Endometrial microvascular endothelial cells (primary cell): ENCODE data around the gene COLEC12. TPM values are rescaled to one million over a fixed set of nuclear protein-coding genes. Genes with fewer than 3 reads are reported as not detected.

Experiments
- in situ Hi-C: cut with HindIII; loops from 2 replicates; pipeline ENCODE4 v1.10.0; 2017; ENCODE audit warnings: low sequenced_read_pairs, low pct_unique_long_range_greater_than_20kb; ENCODE audit errors: inconsistent ontology term
- total RNA-seq: library from RNA; depleted of rRNA; stranded (reverse); fragments of >200 nt; gene quantifications from one replicate; pipeline ENCODE4 v1.2.3, GENCODE V29; 2015; ENCODE audit errors: inconsistent ontology term

Gene COLEC12
- total RNA-seq, 1 donor from 2014 or later: not detected

DNA sequence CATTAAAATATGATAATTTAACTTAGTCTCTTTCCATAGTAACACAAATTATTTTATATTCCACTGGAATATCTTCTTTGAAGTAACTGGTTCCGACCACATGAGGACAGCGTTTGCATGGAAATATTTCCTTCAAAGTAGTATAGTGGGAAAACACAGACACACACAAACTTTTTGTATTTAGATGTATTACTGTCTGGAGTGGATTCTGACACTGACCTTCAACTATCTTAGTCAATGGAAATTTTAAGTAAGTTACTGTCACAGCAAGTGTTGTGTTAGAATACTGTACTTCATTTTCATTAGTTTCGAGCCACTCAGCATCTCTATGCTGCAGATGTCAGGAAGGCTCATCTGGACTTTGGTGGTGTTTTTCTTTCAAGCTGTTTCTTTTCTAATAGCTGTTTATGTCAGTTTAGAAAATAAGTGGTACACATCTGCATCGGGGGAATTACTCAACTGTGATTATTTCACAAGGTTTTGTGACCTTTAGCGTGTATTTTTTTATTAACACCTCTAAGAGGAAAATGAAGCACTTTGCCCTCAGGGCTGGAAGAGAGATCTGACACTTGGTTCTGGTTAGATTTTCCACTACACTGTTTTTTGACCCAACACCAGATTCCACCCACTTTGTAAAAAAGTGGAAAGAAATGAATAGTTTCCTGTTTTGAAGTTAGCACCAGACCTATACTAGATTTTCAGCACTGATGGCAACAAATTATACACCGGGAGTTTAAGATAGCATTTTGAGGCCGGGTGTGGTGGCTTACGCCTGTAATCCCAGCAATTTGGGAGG is 213.8 kb downstream of the COLEC12 start:
- in situ Hi-C loops: no loop called here

DNA sequence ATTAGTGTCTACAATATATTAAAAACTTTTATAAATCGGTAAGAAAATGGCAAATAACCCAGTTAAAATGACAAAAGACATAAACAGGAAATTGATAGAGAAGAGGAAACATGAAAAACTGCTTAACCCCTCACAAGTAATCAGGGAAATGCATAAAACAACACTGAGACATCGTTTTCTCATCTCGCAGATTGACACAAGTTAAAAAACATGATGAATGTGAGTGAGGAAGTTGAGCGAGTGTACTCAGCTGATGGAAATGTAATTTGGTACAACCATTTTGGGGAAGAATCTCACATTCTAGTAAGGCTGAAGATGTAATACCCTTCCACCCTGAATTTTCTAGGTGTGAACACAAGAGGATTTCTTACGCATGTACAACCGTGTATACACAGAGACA is 214.7 kb downstream of the COLEC12 start:
- in situ Hi-C loops: no loop called here

DNA sequence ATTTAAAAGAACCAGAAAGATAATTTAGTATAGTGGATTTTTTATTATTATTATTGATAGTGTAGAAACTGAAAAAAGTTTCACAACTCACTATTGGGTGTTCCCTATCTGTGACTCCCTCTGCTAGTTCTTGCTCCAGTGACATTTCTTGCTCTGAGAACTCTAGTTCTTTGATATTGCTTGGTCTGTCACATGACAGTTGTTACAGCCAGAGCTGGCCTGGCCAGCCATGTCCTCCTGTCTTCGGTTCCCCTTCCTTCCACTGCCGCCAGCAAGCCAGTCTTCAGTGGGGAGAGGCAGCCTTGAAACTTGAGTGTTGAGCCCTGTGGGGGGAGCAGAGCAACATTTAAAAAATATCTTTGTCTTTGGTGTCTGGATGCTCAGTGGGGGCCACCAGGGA is 225.0 kb downstream of the COLEC12 start:
- in situ Hi-C loops: no loop called here

DNA sequence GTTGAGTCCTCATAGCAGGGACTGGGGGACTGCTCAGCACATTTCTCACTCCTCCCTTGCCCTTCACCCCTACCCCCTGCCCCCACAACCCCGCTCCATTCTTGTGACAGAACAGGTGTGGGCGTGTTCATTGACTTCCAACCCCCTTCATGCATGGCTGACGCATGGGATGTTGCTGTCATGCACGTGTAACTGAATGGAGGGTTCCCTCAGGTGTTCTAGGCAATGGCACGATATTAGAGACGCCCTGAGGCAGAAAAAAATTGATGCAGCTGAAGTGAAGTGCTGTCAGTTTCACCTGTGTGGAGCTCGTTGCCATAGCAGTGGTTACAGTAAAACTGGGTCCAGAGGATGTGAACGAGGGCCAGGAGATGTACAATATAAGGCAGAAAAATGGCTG is 226.2 kb downstream of the COLEC12 start:
- in situ Hi-C loops: no loop called here

DNA sequence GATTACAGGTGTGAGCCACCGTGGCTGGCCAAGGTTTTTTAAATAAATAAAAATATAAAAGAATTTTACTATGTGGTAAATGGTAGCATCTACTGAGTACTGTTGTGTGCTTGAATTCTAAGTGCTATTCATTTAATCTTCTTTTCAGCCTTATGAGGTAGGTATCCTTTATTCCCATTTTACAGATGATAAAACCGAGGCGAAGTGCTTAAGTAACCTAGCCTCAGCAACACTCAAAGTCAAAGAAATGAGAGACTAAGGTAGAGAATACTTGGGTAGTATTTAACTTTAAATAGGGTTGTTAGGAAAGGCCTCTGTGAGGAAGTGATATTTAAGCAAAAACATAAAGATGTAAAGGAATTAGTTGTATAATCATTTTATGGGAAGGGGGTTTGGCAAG is 227.0 kb downstream of the COLEC12 start:
- in situ Hi-C loops: no loop called here

DNA sequence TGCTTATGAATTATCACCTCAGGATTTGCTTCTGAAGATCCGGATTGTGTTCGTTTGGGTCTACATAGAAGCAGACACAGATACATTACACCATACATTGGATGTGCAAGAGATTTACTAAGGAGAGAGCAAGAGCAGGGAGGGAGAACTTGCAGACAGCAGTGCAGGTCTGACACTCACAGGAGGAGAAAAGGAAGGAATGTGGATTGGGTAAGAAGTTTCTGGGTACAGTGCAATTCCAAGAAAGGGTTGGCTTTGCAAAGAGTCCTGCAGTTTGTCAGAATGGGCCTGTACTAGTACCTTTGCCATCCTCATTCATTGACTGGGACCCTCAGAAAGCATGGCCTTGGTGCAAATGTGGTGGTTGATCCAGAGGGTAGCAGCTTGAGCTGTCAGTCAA is 227.9 kb downstream of the COLEC12 start:
- in situ Hi-C loops: no loop called here

DNA sequence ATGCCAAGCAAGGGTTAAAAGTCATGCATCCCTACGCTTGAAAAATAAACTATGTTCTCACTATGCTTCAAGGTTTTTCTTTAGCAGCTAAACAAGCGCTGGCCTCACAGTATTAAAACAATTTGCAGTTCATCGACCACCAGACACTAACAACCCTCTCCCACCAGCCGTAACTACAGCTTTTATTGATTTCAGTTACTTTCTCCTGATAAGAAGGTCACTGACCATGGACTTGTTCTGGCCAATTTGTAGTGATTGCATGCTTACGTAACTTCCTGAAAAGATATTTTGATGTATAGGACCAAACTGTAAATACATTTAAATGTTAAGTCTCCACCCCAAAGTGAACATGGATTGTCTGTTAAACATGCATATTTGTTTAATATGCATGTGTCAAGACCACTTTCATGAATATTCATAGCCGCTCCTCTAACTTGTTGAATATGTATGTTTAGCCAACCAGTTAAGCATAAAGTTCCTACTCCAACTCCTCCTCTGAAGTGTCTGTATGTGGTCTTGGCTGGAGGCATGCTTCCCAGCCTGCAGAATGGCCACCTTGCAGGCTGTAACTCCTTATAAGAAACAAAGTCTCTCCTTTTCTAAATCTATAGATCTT is 230.9 kb downstream of the COLEC12 start:
- in situ Hi-C loops: no loop called here

DNA sequence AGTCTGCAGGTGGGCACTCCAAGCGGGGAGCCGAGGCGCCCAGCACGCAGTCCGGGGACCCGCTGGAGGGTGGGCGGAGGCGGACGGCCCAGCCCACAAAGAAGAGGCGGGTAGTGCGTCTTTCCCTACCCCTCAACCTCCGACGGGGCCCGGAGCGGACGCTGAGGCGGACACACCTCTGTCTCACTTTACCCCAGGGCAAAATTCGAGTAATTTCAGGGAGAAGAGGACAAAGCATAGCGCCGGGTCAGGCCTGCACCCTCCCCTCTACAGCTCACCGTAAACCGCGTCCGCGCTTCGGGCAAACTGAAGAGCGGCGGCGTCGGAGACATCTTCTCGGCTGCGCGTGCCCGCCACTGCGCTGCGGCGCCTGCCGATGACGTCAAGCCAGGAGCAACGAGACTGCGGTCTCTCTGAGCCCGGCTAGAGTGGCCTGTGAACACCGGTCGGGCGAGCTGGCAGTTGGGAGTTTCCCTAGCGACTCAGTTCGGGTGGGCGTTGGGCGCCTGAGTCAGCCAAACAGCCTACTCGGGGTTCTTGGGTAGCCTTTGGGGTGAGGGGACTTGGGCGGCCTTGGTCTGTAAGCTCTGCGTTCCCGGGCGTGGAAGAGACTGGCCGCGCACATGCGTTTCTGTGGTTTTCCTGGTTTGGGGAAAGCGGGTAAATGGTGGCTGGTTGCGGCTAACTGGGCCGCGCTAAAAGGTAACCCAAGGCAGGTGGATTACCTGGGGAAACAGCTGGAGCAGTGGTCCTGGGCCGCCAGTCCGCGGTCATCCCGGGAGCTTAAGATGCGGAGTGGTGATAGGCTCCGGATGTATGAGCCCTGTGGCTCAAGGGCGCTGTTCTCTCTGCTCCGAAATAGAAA is 232.6 kb downstream of the COLEC12 start, which contains the start of gene THOC1:
THOC1 (minus strand) TSS at position 360 of the 865 bp plus-strand sequence; CDS start at position 332, 28 bp downstream.
- in situ Hi-C loops: no loop called here

DNA sequence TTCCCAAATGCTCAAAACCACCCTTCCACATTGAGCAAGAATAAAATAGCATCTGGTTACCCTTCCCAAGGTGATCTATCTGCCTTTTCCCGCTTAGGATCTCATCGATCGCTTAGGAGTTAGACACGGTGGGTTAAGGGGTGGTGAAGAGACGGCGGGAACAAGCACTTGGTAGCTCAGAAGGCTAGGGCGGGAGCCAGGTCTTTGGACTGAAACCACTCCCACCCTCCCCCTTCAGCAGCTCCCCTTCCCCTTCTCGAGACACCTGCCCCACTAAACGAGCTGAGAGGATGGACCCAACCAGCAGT is 233.2 kb downstream of the COLEC12 start:
- in situ Hi-C loops: no loop called here

Other genes starting within 250 kb of the COLEC12 start
- gene THOC1, start 232.7 kb downstream of the COLEC12 start, total RNA-seq: 31.3 TPM
- not detected for gene CETN1, start 79.7 kb upstream of the COLEC12 start, total RNA-seq
- not detected for gene CLUL1, start 96.3 kb upstream of the COLEC12 start, total RNA-seq
- gene TYMS, start 157.0 kb upstream of the COLEC12 start, total RNA-seq: 86.5 TPM
- 27.4 TPM for gene ENOSF1, start 211.9 kb upstream of the COLEC12 start, total RNA-seq